GM18519 (cell line): ENCODE results near the gene SULT2B1.
A peak's percentile ranks its signal among the peaks of the same experiment; 100 is the strongest.
"Not testable (repeated sequence)": the region's sequence is repeated elsewhere in the genome, so short reads cannot be mapped to it uniquely, and the experiment has no call there.

Experiments
- ATAC-seq: cut with Tn5 transposase; IDR thresholded peaks from one replicate; pipeline ENCODE4 v1.9.1; 2021; ENCODE audit warnings: mild to moderate bottlenecking, moderate library complexity; ENCODE audit not compliant: unreplicated experiment, low FRiP score

SULT2B1 gene

DNA sequence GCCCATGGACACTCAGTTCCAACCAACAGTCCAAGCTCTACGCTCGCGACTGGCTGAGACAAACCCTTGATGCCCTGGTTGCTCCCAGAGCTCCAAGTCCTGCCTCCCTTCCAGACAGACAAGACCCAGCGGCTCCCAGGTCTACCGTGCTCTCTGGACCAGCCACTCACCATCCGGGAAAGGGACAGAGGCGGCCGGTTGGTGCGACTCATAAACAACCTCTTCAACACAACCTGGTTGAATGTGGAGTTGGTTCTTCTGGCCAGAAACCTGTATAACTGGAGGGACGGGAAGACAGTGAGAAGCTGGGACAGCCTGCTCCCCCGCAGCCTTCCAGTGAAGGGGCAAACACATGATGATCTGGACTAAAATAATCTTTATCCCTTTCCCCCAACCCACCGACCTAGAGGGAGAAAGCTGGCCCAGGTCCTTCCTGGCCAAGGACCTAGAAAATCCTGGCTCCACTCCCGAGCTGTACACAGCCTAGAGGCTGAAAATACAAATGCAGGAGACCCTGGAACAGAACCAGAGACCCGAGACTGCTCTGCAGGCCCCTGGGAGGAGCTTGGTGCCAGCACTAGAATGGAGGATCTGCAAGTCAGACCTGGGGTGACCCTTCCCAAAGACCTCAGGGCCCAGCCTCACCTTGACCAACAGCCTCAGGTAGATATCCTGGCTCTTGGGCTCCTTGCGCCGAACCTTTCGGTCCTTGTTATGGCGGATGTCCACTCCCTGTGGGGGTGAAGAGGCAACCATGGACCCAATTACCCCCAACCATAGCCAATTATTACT lies 65.4 kb downstream of the SULT2B1 start:
- no peak for ATAC-seq

DNA sequence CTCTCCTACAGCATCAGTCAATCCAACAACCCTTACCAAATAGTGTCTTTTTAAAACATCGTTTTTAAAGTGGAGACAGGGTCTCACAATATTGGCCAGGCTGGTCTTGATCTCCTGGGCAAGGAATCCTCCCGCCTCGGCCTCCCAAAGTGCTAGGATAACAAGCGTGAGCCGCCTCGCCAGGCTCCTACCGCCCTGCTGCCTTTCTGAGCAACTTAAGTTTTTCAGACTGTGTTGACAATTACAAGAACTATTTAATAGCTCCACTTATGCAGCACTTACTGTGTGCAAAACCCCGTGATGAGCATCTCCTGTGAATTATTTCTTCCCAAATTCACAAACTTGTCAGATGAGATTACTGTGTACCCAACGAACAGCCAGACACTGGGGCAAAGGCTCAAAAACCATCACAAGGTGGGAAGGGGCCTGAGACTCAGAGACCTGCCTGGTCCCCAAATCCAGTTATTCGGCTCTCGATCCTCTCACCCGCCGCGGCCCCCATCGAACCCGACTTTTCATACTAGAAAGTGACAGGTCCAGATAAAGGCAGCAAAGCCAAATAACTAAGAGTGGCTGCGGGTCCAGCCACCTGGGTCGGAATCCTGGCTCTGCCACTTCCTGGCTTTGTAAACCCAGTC lies 66.4 kb downstream of the SULT2B1 start:
- ATAC-seq = no peak

DNA sequence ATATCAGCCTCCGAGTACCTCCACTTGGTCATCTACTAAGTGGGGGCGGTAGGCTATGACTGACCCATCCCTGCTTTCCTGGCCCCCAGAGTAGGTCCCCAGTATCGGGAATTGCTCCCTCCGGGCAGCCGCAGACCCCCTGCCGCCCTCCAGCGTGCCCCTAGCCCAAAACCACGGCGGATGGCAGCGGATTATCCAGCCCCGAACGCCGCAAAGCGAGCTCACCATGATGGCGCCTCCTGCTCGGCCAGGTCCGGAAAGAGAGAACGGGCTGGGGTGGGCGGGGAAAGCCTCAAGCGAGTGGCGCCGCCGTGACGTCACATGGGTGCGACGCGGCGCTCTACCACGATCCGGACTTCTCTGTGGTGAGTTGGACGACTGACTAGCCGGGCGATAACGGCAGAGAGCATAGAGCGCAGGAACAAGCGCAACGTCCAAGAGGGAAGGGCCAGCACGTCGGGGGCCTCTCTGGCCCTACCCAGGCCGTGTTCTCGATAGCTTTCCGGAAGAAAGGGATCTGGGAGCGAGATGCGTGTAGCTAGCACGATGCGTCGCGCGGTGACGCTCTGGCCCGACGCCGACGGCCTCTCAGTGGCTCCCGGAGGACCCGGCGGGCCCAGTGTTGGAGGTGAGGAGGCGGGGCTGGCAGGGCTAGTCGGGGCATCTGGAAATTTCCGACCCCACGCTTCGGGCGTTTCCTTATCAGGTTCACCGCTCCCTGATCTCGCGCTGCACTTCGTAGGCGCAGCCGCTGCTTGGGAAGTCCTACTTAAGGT lies 67.1 kb downstream of the SULT2B1 start, which contains the start of the genes RPL18 and SPHK2:
TSS of gene RPL18 (minus strand) at position 263 of the 776 bp plus-strand sequence. CDS start at position 228, 35 bp downstream.
TSS of gene SPHK2 (plus strand) at position 591 of the 776 bp plus-strand sequence. CDS start 1,009 bp downstream, outside the sequence.
- peak; percentile 77 for ATAC-seq

DNA sequence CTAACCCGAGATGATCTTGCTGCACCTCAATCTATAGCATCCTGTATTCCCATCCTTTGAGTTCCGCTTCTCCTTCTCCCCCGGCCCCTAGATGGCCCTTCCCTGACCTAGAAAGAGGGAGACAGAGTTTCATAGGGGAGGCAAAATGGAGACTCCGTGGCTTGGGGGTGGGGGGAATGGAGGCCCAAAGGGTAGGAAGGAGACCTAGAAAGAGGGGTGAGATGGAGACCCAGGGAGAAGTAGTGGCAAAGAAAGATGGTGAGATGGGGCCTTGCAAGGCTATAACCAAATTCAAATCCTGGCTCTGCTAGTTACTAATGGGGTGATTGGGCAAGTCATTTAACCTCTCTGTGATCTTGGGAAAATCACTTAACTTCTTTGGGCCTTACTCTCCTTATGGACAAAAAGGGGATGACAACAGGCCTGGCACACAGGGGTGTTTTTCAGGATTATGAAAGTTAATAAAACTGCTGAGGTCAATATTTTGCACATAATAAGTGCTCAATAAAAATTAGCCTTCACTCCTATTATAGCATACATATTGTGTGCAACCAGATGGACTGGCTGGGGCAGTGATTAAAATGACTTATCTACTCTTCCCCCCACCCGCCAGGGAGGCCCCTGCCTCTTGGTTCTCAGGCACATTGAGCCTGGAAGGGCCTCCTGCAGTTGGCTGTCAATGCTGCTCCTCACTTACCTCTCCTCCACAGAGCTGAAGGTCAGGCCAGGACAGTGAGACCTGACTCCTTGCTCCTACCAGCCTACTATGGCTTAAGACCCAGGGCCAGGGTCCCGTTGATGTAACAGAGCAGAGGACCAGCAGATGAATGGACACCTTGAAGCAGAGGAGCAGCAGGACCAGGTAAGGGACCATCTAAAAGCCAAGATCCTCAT lies 68.0 kb downstream of the SULT2B1 start:
- no peak for ATAC-seq

DNA sequence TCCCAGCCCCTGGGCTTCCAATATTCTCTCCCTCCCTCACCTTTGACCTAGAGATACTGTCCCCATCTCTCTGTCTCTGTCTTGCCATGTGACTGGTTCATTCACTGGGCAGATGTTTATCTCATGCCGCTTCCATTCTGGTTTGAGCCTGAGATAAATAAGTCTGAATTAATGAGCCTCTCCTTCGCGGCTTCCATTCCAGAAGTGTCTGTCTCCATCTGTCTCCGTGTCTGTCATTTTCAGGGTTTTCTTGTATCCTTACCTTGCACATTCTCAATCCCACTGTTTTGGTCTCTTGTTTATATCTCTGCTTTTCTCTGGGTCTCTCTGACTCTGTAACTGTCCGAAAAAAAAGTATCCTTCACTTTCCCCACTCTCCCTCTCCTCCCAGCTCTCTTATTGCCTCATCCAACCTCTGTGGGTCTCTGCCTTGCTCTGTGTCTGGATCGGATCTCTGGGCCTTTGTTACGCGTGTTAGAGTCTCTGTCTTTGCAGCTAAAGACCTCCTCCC lies 71.6 kb downstream of the SULT2B1 start:
- ATAC-seq = no peak

DNA sequence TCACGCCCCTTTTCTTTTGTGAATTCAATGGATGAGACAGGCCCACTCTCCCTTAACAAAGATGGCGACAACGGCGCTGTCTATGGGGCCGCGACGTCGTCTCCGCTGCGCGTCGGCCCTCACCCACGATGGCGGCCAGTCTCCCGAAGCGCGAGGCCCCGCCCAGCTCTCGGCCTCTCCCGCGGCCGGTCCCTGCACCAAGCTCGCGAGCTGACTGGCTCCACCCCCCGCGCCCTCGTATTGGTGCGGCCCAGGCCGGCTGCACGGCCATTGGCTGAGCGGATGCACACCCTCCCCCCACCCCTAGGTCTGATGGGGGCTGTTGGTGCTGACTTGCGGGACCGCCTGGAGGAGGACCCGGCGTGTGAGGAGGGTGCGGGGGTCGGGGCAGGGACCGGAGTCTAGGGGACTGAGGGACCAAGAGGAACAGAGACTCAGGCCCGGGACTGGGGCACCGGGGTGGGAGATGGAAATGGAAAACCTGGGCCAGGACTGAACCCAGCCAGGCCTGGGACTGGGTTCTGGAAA lies 72.2 kb downstream of the SULT2B1 start:
- ATAC-seq = peak; percentile 40

DNA sequence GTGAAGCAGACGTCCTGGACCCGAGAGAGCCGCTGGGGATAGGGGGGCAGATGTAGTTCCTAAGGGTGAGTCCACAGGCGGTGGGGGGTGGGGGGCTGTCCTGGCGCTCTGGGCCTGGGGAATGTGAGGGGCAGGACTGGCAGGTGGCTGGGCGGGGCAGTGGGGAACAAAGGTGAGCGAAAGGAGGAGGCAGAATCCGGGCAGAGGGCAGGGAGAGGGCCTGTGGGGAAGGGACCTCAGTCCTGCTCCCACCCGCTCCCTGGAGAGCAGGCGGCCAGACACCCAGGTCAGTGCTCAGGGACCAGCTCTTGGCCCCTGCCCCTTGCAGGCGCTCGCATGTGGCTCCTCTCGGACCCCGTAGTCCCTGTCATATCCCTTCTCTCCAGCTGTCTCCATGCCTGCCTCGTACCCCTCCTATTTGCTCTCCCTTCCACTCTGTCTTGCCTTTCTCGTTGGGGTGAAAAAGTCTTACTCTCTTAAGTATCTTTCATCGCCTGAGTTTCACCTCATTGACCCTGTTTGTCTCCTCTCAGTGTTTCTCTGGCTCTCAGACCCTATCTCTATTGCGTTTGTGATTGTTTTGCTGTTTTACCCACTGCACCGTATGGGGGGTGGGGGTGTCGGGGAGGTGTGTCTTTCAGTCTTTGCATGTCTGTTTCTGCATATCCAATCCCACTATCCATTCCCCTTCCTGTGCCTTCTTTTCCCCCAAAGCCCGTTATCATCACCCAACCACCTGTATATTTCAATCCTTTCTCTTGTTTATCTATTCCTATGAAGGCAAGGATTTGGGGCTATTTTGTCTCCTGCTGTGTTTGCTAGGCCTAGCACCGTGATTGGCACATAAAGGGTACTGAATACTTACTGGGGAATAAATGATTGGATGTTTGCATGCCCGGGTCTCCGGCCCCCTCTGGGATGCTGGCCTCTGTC lies 73.1 kb downstream of the SULT2B1 start:
- ATAC-seq = no peak

DNA sequence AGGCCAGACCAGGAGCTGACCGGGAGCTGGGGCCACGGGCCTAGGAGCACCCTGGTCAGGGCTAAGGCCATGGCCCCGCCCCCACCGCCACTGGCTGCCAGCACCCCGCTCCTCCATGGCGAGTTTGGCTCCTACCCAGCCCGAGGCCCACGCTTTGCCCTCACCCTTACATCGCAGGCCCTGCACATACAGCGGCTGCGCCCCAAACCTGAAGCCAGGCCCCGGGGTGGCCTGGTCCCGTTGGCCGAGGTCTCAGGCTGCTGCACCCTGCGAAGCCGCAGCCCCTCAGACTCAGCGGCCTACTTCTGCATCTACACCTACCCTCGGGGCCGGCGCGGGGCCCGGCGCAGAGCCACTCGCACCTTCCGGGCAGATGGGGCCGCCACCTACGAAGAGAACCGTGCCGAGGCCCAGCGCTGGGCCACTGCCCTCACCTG lies 73.9 kb downstream of the SULT2B1 start:
- ATAC-seq = no peak

DNA sequence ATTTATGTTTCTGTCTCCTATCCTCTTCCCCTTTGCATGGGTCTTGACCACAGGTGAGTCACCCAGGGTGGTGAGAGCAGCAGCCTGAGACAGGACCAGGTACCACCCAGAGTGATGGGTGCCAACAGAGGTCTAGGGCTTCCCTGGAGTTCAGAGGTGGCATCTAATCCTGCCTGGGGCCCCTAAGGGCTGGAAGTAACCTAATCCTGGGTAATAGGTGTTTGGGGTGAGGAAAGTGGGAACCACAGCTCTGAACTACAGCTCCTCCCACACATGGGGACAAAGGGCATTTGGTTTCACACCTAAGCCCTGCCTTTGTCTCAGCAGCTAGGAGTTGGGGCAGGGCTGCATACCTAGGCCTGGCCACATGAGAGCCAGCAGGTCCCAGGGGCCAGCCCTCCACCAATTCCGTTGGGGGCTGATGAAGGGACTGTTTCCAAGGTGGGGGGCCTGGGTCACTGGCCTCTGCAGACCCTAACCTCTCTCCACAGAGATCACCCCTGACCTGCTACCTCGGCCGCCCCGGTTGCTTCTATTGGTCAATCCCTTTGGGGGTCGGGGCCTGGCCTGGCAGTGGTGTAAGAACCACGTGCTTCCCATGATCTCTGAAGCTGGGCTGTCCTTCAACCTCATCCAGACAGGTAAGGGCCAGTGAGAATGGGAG lies 75.4 kb downstream of the SULT2B1 start:
- ATAC-seq = no peak

DNA sequence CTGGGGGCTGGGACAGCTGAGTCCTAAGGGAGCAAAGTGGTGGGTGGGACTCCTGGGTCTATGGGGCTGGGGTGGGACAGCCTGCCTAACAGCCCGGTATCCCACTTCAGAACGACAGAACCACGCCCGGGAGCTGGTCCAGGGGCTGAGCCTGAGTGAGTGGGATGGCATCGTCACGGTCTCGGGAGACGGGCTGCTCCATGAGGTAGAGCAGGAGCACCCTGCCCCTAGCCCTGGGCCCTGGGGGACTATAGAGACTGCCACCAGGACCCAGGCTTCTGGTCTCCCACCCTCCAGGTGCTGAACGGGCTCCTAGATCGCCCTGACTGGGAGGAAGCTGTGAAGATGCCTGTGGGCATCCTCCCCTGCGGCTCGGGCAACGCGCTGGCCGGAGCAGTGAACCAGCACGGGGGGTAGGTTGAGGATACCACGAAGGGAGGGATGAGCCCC lies 75.9 kb downstream of the SULT2B1 start:
- ATAC-seq = no peak

DNA sequence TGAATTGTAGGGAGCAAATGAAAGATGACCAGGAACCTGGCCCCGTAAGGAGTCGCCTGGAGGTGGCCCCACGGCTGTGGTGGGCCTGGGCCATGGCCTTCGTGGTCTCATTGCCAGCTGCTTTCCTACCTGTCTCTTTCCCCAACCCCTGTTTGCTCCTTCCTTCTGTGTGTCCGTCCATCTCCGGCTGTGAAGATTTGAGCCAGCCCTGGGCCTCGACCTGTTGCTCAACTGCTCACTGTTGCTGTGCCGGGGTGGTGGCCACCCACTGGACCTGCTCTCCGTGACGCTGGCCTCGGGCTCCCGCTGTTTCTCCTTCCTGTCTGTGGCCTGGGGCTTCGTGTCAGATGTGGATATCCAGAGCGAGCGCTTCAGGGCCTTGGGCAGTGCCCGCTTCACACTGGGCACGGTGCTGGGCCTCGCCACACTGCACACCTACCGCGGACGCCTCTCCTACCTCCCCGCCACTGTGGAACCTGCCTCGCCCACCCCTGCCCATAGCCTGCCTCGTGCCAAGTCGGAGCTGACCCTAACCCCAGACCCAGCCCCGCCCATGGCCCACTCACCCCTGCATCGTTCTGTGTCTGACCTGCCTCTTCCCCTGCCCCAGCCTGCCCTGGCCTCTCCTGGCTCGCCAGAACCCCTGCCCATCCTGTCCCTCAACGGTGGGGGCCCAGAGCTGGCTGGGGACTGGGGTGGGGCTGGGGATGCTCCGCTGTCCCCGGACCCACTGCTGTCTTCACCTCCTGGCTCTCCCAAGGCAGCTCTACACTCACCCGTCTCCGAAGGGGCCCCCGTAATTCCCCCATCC lies 76.7 kb downstream of the SULT2B1 start:
- ATAC-seq = no peak

DNA sequence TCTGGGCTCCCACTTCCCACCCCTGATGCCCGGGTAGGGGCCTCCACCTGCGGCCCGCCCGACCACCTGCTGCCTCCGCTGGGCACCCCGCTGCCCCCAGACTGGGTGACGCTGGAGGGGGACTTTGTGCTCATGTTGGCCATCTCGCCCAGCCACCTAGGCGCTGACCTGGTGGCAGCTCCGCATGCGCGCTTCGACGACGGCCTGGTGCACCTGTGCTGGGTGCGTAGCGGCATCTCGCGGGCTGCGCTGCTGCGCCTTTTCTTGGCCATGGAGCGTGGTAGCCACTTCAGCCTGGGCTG lies 77.3 kb downstream of the SULT2B1 start:
- ATAC-seq = no peak

DNA sequence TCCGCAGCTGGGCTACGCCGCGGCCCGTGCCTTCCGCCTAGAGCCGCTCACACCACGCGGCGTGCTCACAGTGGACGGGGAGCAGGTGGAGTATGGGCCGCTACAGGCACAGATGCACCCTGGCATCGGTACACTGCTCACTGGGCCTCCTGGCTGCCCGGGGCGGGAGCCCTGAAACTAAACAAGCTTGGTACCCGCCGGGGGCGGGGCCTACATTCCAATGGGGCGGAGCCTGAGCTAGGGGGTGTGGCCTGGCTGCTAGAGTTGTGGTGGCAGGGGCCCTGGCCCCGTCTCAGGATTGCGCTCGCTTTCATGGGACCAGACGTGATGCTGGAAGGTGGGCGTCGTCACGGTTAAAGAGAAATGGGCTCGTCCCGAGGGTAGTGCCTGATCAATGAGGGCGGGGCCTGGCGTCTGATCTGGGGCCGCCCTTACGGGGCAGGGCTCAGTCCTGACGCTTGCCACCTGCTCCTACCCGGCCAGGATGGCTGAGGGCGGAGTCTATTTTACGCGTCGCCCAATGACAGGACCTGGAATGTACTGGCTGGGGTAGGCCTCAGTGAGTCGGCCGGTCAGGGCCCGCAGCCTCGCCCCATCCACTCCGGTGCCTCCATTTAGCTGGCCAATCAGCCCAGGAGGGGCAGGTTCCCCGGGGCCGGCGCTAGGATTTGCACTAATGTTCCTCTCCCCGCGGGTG lies 77.8 kb downstream of the SULT2B1 start:
- ATAC-seq = no peak

DNA sequence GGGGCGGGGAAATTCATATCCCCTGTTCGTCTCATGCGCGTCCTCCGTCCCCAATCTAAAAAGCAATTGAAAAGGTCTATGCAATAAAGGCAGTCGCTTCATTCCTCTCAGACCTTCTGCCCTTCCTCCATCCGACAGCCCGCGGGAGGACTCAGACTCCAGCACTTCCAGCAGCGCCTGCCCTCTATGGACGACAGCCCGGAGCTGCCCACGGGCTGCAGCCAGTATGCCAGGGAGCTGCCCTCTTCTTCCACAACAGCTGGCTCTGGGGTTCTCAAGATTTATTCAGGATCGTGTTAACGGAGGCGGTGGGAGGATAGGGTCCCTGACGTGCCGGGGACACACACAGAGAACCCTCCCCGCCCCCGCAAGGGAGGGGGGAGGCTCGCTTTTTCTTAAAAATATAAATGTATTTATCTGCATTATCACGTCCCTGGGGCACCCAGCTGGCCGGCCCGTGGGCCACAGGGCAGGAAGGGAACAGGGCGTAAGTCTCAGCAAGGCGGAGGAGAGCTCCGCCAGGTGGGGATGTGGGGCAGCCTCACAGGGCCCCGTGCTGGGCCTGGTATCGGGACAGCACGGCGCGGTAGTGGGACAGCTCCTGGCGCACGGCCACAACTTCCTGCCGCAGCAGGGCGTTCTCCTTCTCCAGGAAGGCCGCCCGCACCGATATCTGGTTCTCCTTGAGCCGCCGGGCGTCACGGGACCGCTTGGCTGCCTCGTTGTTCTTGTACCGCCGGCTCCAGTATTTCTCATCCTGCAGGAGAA lies 78.5 kb downstream of the SULT2B1 start:
- ATAC-seq = no peak

DNA sequence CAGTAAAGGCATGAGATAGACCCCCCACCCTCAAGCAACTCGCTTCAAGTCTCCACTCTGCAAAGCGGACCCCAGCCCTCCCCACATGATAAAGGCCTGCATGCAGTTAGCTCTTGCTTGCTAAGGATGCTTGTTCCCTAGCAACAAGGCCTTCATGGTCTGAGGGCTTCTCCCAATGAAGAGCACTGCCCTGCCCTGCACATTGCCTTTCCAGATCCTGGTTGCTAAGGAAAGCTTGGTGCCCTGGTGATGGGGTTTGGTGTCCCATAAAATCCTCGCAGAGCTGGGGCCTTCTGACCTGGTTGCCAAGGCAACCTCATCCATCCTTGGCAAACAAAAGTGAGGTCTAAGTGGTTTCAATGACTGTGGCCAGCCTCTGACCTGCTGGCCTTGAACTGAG lies 79.3 kb downstream of the SULT2B1 start:
- ATAC-seq = no peak

DNA sequence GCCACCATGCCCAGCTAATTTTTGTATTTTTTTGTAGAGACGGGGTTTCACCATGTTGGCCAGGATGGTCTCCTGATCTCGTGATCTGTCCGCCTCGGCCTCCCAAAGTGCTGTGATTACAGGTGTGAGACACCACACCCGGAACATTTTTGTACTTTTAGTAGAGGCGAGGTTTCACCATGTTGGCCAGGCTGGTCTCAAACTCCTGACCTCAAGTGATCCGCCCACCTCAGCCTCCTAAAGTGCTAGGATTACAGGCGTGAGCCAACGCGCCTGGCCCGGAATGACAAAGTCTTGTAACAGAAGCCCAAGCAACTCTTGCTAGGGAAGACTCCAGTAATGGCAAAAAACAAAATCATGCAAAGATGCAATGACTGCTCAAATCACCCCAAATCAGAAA lies 80.3 kb downstream of the SULT2B1 start:
- not testable (repeated sequence) for ATAC-seq
